22Rv1 (cell line): ENCODE results near the gene NDST3.

ENCODE experiments used
- ZFX ChIP-seq: fragments of 450-650 bp; IDR thresholded peaks from 2 replicates; pipeline ENCODE4 v1.6.1; 2017; ENCODE audit warnings: antibody characterized with exemption, borderline replicate concordance
- TF ChIP-seq, protein P1 (sequence below): fragments of 450-650 bp; IDR thresholded peaks from 2 replicates; pipeline ENCODE4 v1.5.1; 2017; ENCODE audit warnings: mild to moderate bottlenecking

- TF ChIP-seq, protein P1, sequence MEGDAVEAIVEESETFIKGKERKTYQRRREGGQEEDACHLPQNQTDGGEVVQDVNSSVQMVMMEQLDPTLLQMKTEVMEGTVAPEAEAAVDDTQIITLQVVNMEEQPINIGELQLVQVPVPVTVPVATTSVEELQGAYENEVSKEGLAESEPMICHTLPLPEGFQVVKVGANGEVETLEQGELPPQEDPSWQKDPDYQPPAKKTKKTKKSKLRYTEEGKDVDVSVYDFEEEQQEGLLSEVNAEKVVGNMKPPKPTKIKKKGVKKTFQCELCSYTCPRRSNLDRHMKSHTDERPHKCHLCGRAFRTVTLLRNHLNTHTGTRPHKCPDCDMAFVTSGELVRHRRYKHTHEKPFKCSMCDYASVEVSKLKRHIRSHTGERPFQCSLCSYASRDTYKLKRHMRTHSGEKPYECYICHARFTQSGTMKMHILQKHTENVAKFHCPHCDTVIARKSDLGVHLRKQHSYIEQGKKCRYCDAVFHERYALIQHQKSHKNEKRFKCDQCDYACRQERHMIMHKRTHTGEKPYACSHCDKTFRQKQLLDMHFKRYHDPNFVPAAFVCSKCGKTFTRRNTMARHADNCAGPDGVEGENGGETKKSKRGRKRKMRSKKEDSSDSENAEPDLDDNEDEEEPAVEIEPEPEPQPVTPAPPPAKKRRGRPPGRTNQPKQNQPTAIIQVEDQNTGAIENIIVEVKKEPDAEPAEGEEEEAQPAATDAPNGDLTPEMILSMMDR, result no peak
- no peak for TF ChIP-seq ZFX
Observed at GRCh38 chr4:118047043-118047442, 12.8 kb downstream of the NDST3 start.
